GM12878 (cell line): ENCODE data around the gene PKP4. TPM values are rescaled to one million over a fixed set of nuclear protein-coding genes. Genes with fewer than 3 reads are reported as not detected.

ENCODE experiments used
- ATAC-seq: fragments of 200-7000 bp; cut with Tn5 transposase; 3 replicates; pipeline ENCODE4 v1.9.1; 2020; ENCODE audit warnings: mild to moderate bottlenecking, moderate library complexity
- BruUV-seq: library from RNA; stranded (reverse); fragments of 400-500 nt; replicated peaks from 2 replicates; lab custom pipeline; 2021; lab: Mats Ljungman, UMichigan
- CTCF ChIA-PET: fragments of 300-600 bp; sonication (Branson Sonifier 250); formaldehyde crosslinking; extraction: SDS; loops from one replicate; lab custom pipeline; 2021; ENCODE audit warnings: inconsistent platforms; lab: Yijun Ruan, JAX
- POLR2A ChIA-PET: fragments of 350-600 bp; formaldehyde crosslinking; extraction: SDS; loops from one replicate; lab custom pipeline; 2021; ENCODE audit warnings: inconsistent platforms; lab: Charles Lee
- RAD21 ChIA-PET: fragments of 300-600 bp; sonication (Branson Sonifier 250); formaldehyde crosslinking; loops from one replicate; lab custom pipeline; 2023; ENCODE audit warnings: antibody characterized with exemption; ENCODE audit not compliant: unreplicated experiment; lab: Charles Lee
- SMC1A ChIA-PET: fragments of 300-600 bp; sonication (Branson Sonifier 250); formaldehyde crosslinking; loops from one replicate; lab custom pipeline; 2023; ENCODE audit not compliant: unreplicated experiment, uncharacterized antibody; lab: Charles Lee
- DNase-seq: peaks from one replicate; pipeline ENCODE4 v3.0.0-alpha.2; 2011; ENCODE audit warnings: low read depth, low spot score
- FAIRE-seq: peaks from 3 replicates; lab custom pipeline; 2011; peaks lifted over from hg19 to GRCh38; lab: Jason Lieb, UNC
- H2AFZ ChIP-seq: 2 replicates; pipeline ENCODE4 v1.6.0; 2011; ENCODE audit warnings: low read depth, low read length, control low read depth; ENCODE audit not compliant: control insufficient read depth
- H3K27ac ChIP-seq: 2 replicates; pipeline ENCODE4 v1.5.1; 2011; ENCODE audit warnings: control low read depth; ENCODE audit not compliant: control insufficient read depth, insufficient read depth
- H3K27me3 ChIP-seq, 2 experiments: replicated peaks in 1 of 2; 2 replicates each; pipeline versions ENCODE4 v1.6.0 to v1.6.1; 2011; ENCODE audit warnings: low read length in 1 of 2; ENCODE audit not compliant: control insufficient read depth in 2 of 2, insufficient read depth in 2 of 2
- H3K36me3 ChIP-seq, 2 experiments: 2 replicates each; pipeline ENCODE4 v1.5.1; 2011; ENCODE audit warnings: low read length in 1 of 2; ENCODE audit not compliant: control insufficient read depth in 2 of 2, insufficient read depth in 2 of 2
- H3K4me1 ChIP-seq: 2 replicates; pipeline ENCODE4 v1.6.1; 2011; ENCODE audit warnings: mild to moderate bottlenecking, low read length, moderate library complexity, mixed read lengths; ENCODE audit not compliant: control insufficient read depth, insufficient read depth
- H3K4me2 ChIP-seq: 2 replicates; pipeline ENCODE4 v1.6.0; 2011; ENCODE audit warnings: control low read depth; ENCODE audit not compliant: control insufficient read depth, insufficient read depth
- H3K4me3 ChIP-seq: fragments of 200-600 bp; sonication (generic); 2 replicates; pipeline ENCODE4 v1.5.1; 2016
- H3K79me2 ChIP-seq: 2 replicates; pipeline ENCODE4 v1.6.0; 2011; ENCODE audit warnings: low read length; ENCODE audit not compliant: control insufficient read depth, insufficient read depth
- H3K9ac ChIP-seq: 2 replicates; pipeline ENCODE4 v1.8.0; 2011; ENCODE audit warnings: low read length, control low read depth, mixed read lengths; ENCODE audit not compliant: control insufficient read depth, insufficient read depth
- H3K9me3 ChIP-seq: replicated peaks from 3 replicates; pipeline ENCODE4 v1.5.1; 2011; ENCODE audit warnings: mild to moderate bottlenecking, low read length; ENCODE audit not compliant: control insufficient read depth, insufficient read depth
- H4K20me1 ChIP-seq: 2 replicates; pipeline ENCODE4 v1.6.0; 2011; ENCODE audit not compliant: control insufficient read depth, insufficient read depth
- CEBPB ChIP-seq, 2 experiments: fragments of 150-350 bp in 1 of 2; IDR thresholded peaks; 2 replicates each; pipeline ENCODE4 v1.6.1; 2012 to 2014; ENCODE audit warnings: low read depth in 2 of 2, low read length in 2 of 2, borderline replicate concordance in 1 of 2, inconsistent platforms in 1 of 2
- CEBPZ ChIP-seq: fragments of 150-350 bp; IDR thresholded peaks from 2 replicates; pipeline ENCODE4 v1.6.1; 2016; ENCODE audit warnings: low read depth, low read length
- CTCF ChIP-seq, 3 experiments: IDR thresholded peaks in 2 of 3; conservative IDR thresholded peaks in 1 of 3; 2 replicates each; pipeline ENCODE4 v1.5.1; 2011; ENCODE audit warnings: low read depth in 3 of 3, low read length in 3 of 3, mild to moderate bottlenecking in 3 of 3, control low read depth in 2 of 3, moderate library complexity in 2 of 3, inconsistent platforms in 1 of 3, mixed read lengths in 1 of 3; ENCODE audit not compliant: control insufficient read depth in 2 of 3, insufficient read depth in 1 of 3; ENCODE audit errors: extremely low read depth in 1 of 3
- GATAD2B ChIP-seq: fragments of 450-650 bp; conservative IDR thresholded peaks from 2 replicates; pipeline ENCODE4 v1.6.1; 2017; ENCODE audit warnings: low read depth, mild to moderate bottlenecking, moderate library complexity
- IRF4 ChIP-seq: IDR thresholded peaks from 2 replicates; pipeline ENCODE4 v1.6.1; 2011; ENCODE audit warnings: low read depth, low read length
- NFIC ChIP-seq: IDR thresholded peaks from 2 replicates; pipeline ENCODE4 v1.6.1; 2012; ENCODE audit warnings: low read depth, mild to moderate bottlenecking, inconsistent platforms, low read length, moderate library complexity
- NFYA ChIP-seq: IDR thresholded peaks from 2 replicates; pipeline ENCODE4 v1.6.1; 2011; ENCODE audit warnings: low read depth, mild to moderate bottlenecking, low read length, improper control_type of control experiment, borderline replicate concordance
- POLR2A ChIP-seq: IDR thresholded peaks from 2 replicates; pipeline ENCODE4 v1.6.1; 2011; ENCODE audit warnings: low read depth, mild to moderate bottlenecking, low read length
- POU2F2 ChIP-seq: IDR thresholded peaks from 3 replicates; pipeline ENCODE4 v1.6.1; 2011; ENCODE audit warnings: low read depth, mild to moderate bottlenecking, low read length, borderline replicate concordance
- RCOR1 ChIP-seq: conservative IDR thresholded peaks from 2 replicates; pipeline ENCODE4 v1.6.1; 2012; ENCODE audit warnings: low read depth, low read length, improper control_type of control experiment
- SIN3A ChIP-seq: IDR thresholded peaks from 2 replicates; pipeline ENCODE4 v1.6.1; 2012; ENCODE audit warnings: low read depth, low read length, improper control_type of control experiment
- TBL1XR1 ChIP-seq: IDR thresholded peaks from 2 replicates; pipeline ENCODE4 v1.6.1; 2012; ENCODE audit warnings: low read depth, low read length, improper control_type of control experiment
- ZNF207 ChIP-seq: fragments of 450-650 bp; IDR thresholded peaks from 2 replicates; pipeline ENCODE4 v1.6.1; 2014; ENCODE audit warnings: antibody characterized with exemption, mild to moderate bottlenecking, borderline replicate concordance
- WGBS: methylation state at CpG from one replicate; pipeline ENCODE4 v1.1.6; 2016; ENCODE audit warnings: low lambda C conversion rate; ENCODE audit not compliant: insufficient replicate concordance, insufficient coverage; ENCODE audit errors: missing lambda C conversion rate; 5-methylcytosine and 5-hydroxymethylcytosine counted together
- in situ Hi-C: fragments of 300-500 bp; cut with MboI; formaldehyde crosslinking; loops from 9 replicates; pipeline ENCODE4 v1.14.3; 2018; ENCODE audit warnings: mixed read lengths
- intact Hi-C: fragments of 100-400 bp; cut with micrococcal nuclease; formaldehyde crosslinking; loops from one replicate; pipeline ENCODE4 v1.14.2; 2022; ENCODE audit not compliant: unreplicated experiment
- polyA plus RNA-seq, 11 experiments: library from polyadenylated mRNA; depleted of rRNA in 4 of 11; unstranded in 6 of 11; stranded (reverse) in 5 of 11; fragments of >200 nt; fragmentation: Nextera tagmentation in 4 of 11; fragmentation: Illumina TruSeq in 1 of 11; extraction: Ambion mirVana in 4 of 11; extraction: Trizol in 1 of 11; gene quantifications; 1 replicate in 1 of 11; 2 replicates in 10 of 11; pipeline versions ENCODE4 v1.2.1 to v1.2.3, GENCODE V29; 2011 to 2016; ENCODE audit warnings: inconsistent platforms in 2 of 11, missing spikeins in 2 of 11, low read depth in 1 of 11
- total RNA-seq, 4 experiments: library from RNA; depleted of rRNA in 3 of 4; stranded (reverse); fragments of >200 nt in 3 of 4; fragmentation: Illumina TruSeq in 1 of 4; extraction: Trizol in 1 of 4; gene quantifications; 2 replicates each; pipeline versions ENCODE4 v1.2.1 to v1.2.3, GENCODE V29; 2013 to 2021
- TF ChIP-seq, protein P1 (sequence below): fragments of 450-650 bp; conservative IDR thresholded peaks from 2 replicates; pipeline ENCODE4 v1.6.1; 2017; ENCODE audit warnings: mild to moderate bottlenecking, moderate library complexity
- TF ChIP-seq, protein P2 (sequence below): IDR thresholded peaks from 2 replicates; pipeline ENCODE4 v1.6.1; 2011; ENCODE audit warnings: borderline replicate concordance, low read depth, mild to moderate bottlenecking, moderate library complexity, mixed read lengths, low read length; ENCODE audit not compliant: insufficient read depth; ENCODE audit errors: extremely low read length

PKP4 gene
- total and polyA plus RNA-seq, 10 of the 15 experiments (the other 5 are each of a cell fraction or from before 2014, with no cell fraction given) = 4.8 to 35.8 (median 17.7) TPM

DNA sequence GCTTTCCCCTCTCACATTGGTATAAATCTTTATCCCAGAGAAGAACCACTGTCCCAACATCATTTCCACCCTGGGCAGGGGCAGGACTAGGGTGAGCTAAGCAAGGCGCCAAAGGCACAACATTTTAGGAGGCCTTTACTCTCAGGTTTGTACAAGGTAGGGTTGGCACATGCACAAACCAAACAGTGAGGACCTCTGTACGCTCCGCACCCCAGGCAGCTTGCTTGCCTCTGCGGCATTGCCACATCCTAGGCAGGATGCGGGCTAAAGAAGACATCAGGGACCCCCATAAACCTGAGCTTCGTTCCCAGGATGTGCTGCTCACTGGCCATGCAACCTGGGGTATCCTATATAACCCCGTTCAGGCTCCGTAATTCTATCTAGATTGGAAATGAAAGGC is 210.2 kb downstream of the PKP4 start:
- CTCF ChIA-PET = interaction anchor here (1.3 kb wide), 1 partner anchor 22 kb away, joined by 3 read pairs; no protein-coding TSS in a partner anchor
- WGBS = 99% methylated on average over 8 of the region's 8 CpGs
- in situ Hi-C loops = no loop called here
- TF ChIP-seq POLR2A (no peak), NFYA (no peak), RCOR1 (no peak), NFIC (no peak), GATAD2B (no peak), CEBPB (IDR thresholded peaks at IDR 0.05; ENCODE audit: borderline replicate concordance in 1 of 2, low read depth in 2 of 2, low read length in 2 of 2) (no peak), POU2F2 (no peak), IRF4 (no peak), SIN3A (no peak), ZNF207 (no peak), CTCF (IDR thresholded peaks at IDR 0.05 in 2 of 3, conservative IDR thresholded peaks at IDR 0.05 in 1 of 3; ENCODE audit: control insufficient read depth in 2 of 3, extremely low read depth in 1 of 3, insufficient read depth in 1 of 3, low read depth in 3 of 3, low read length in 3 of 3) (no peak), CEBPZ (no peak), TBL1XR1 (no peak)
- TF ChIP-seq, protein P1, sequence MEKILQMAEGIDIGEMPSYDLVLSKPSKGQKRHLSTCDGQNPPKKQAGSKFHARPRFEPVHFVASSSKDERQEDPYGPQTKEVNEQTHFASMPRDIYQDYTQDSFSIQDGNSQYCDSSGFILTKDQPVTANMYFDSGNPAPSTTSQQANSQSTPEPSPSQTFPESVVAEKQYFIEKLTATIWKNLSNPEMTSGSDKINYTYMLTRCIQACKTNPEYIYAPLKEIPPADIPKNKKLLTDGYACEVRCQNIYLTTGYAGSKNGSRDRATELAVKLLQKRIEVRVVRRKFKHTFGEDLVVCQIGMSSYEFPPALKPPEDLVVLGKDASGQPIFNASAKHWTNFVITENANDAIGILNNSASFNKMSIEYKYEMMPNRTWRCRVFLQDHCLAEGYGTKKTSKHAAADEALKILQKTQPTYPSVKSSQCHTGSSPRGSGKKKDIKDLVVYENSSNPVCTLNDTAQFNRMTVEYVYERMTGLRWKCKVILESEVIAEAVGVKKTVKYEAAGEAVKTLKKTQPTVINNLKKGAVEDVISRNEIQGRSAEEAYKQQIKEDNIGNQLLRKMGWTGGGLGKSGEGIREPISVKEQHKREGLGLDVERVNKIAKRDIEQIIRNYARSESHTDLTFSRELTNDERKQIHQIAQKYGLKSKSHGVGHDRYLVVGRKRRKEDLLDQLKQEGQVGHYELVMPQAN = no peak
- TF ChIP-seq, protein P2, sequence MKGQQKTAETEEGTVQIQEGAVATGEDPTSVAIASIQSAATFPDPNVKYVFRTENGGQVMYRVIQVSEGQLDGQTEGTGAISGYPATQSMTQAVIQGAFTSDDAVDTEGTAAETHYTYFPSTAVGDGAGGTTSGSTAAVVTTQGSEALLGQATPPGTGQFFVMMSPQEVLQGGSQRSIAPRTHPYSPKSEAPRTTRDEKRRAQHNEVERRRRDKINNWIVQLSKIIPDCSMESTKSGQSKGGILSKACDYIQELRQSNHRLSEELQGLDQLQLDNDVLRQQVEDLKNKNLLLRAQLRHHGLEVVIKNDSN = no peak

More for the DNA sequence above, 210.2 kb downstream of the PKP4 start:
- no peaks in the 10 kb centered on the region for H3K79me2 ChIP-seq
- ATAC-seq = no peak
- no peaks in the 10 kb centered on the region for H4K20me1 ChIP-seq
- H3K9ac ChIP-seq = no peak overlapping the region
- H3K4me3 ChIP-seq = no peak overlapping the region
- POLR2A ChIA-PET = no interaction called here
- H3K4me1 ChIP-seq = no peaks in the 10 kb centered on the region
- no peaks in the 10 kb centered on the region for H3K9me3 ChIP-seq
- H3K36me3 ChIP-seq = peaks cover 0 to 2% of the 10 kb centered on the region in 2 experiments; a peak in 1 of 4 replicates
- no TSS peak for BruUV-seq
- no peak overlapping the region for H3K27ac ChIP-seq
- DNase-seq = no peak
- intact Hi-C loops = no loop called here
- RAD21 ChIA-PET = no interaction called here
- H2AFZ ChIP-seq = no peak overlapping the region
- SMC1A ChIA-PET = no interaction called here
- H3K4me2 ChIP-seq = no peak overlapping the region
- no peaks in the 10 kb centered on the region for H3K27me3 ChIP-seq
- no peak for FAIRE-seq
